Measurements from ENCODE around the gene NUTM2G. TPM values are rescaled to one million over a fixed set of nuclear protein-coding genes. Genes with fewer than 3 reads are reported as not detected.

Gene NUTM2G
- total and polyA plus RNA-seq, 2 of the 13 experiments (the other 11 are each of a cell fraction or from before 2014, with no cell fraction given) = not detected

DNA sequence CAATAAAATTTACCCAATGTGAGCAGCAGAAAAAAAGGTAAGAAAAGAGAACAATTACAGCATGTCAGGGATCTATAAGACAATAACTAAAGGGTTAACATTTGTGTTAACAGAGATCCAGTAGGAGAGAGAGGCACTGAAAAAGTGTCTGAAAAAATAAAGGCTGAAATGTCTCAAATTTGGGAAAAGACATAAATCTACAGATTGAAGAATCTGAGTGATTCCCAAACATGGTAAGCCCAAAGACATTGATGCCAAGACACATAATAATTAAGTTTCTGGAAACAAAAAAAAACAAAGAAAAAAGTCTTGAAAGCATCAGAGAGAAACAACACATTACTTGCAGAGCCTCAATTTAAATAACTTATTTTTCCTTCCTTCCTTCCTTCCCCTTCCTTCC, 43.2 kb upstream of the NUTM2G start:
- no TSS peak for BruUV-seq (replicated peaks)

More for the DNA sequence above, 43.2 kb upstream of the NUTM2G start:
- H3K9ac ChIP-seq (ENCODE audit: insufficient read depth, low read depth, low read length) = no peak overlapping the region
- H3K36me3 ChIP-seq (replicated peaks in 1 of 2; ENCODE audit: control insufficient read depth in 1 of 2, insufficient read depth in 2 of 2, low read length in 2 of 2) = no peaks in the 10 kb centered on the region
- CTCF ChIA-PET (ENCODE audit: low intra/inter-chr PET ratio, low total read pairs) = no interaction called here
- no peak overlapping the region for H2AFZ ChIP-seq (ENCODE audit: low read length)
- H3K27me3 ChIP-seq (ENCODE audit: control insufficient read depth in 1 of 2, insufficient read depth in 2 of 2, low read length in 2 of 2) = no peaks in the 10 kb centered on the region
- TF ChIP-seq, protein P1, sequence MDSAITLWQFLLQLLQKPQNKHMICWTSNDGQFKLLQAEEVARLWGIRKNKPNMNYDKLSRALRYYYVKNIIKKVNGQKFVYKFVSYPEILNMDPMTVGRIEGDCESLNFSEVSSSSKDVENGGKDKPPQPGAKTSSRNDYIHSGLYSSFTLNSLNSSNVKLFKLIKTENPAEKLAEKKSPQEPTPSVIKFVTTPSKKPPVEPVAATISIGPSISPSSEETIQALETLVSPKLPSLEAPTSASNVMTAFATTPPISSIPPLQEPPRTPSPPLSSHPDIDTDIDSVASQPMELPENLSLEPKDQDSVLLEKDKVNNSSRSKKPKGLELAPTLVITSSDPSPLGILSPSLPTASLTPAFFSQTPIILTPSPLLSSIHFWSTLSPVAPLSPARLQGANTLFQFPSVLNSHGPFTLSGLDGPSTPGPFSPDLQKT (CRISPR knock-in tag; IDR thresholded peaks at IDR 0.05; ENCODE audit: borderline replicate concordance) = no peak
- TF ChIP-seq ZBTB7A (CRISPR knock-in tag; IDR thresholded peaks at IDR 0.05) (no peak), HIVEP1 (CRISPR knock-in tag; IDR thresholded peaks at IDR 0.05) (no peak), PCBP2 (optimal IDR thresholded peaks at IDR 0.05; ENCODE audit: low read depth, low read length, poor library complexity, severe bottlenecking) (no peak)
- TF ChIP-seq, protein P2, sequence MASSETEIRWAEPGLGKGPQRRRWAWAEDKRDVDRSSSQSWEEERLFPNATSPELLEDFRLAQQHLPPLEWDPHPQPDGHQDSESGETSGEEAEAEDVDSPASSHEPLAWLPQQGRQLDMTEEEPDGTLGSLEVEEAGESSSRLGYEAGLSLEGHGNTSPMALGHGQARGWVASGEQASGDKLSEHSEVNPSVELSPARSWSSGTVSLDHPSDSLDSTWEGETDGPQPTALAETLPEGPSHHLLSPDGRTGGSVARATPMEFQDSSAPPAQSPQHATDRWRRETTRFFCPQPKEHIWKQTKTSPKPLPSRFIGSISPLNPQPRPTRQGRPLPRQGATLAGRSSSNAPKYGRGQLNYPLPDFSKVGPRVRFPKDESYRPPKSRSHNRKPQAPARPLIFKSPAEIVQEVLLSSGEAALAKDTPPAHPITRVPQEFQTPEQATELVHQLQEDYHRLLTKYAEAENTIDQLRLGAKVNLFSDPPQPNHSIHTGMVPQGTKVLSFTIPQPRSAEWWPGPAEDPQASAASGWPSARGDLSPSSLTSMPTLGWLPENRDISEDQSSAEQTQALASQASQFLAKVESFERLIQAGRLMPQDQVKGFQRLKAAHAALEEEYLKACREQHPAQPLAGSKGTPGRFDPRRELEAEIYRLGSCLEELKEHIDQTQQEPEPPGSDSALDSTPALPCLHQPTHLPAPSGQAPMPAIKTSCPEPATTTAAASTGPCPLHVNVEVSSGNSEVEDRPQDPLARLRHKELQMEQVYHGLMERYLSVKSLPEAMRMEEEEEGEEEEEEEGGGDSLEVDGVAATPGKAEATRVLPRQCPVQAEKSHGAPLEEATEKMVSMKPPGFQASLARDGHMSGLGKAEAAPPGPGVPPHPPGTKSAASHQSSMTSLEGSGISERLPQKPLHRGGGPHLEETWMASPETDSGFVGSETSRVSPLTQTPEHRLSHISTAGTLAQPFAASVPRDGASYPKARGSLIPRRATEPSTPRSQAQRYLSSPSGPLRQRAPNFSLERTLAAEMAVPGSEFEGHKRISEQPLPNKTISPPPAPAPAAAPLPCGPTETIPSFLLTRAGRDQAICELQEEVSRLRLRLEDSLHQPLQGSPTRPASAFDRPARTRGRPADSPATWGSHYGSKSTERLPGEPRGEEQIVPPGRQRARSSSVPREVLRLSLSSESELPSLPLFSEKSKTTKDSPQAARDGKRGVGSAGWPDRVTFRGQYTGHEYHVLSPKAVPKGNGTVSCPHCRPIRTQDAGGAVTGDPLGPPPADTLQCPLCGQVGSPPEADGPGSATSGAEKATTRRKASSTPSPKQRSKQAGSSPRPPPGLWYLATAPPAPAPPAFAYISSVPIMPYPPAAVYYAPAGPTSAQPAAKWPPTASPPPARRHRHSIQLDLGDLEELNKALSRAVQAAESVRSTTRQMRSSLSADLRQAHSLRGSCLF (CRISPR knock-in tag; IDR thresholded peaks at IDR 0.05; ENCODE audit: borderline replicate concordance) = no peak
- in situ Hi-C loops (cut with HindIII; ENCODE audit: extremely low pct_ligation_motif_present, low pct_unique_long_range_greater_than_20kb) = no loop called here
- H3K4me2 ChIP-seq (ENCODE audit: low read depth, low read length) = no peak overlapping the region
- FAIRE-seq = no peak
- ATAC-seq = no peak
- POLR2A ChIA-PET = interaction anchor here (1.2 kb wide), 1 partner anchor 10 kb away, joined by 4 read pairs; no protein-coding TSS in a partner anchor
- no peaks in the 10 kb centered on the region for H3K79me2 ChIP-seq (ENCODE audit: insufficient read depth, low read length)
- no peak for DNase-seq (ENCODE audit: low spot score)
- H3K4me1 ChIP-seq (ENCODE audit: insufficient read depth, low read length) = peaks cover 11% of the 10 kb centered on the region
- intact Hi-C loops (cut with micrococcal nuclease; ENCODE audit: unreplicated experiment) = no loop called here
- no peak overlapping the region for H3K27ac ChIP-seq (ENCODE audit: extremely low read length, insufficient read depth, low read length)
- H4K20me1 ChIP-seq (ENCODE audit: insufficient read depth, low read length) = no peaks in the 10 kb centered on the region
- H3K4me3 ChIP-seq (replicated peaks in 1 of 3; ENCODE audit: insufficient read depth in 1 of 3, low read depth in 2 of 3, low read length in 3 of 3) = no peak overlapping the region
- H3K9me3 ChIP-seq (ENCODE audit: low read length) = no peaks in the 10 kb centered on the region

Data from HepG2 (cell line).